PC-3 (cell line): ENCODE measurements around the gene NCDN. TPM values are rescaled to one million over a fixed set of nuclear protein-coding genes. Genes with fewer than 3 reads are reported as not detected.

Experiments used
- ATAC-seq: fragments of 200-7000 bp; cut with Tn5 transposase; 2 replicates; pipeline ENCODE4 v1.9.1; 2020; ENCODE audit warnings: mild to moderate bottlenecking, moderate library complexity
- BruUV-seq: library from RNA; stranded (reverse); fragments of 400-500 nt; replicated peaks from 2 replicates; lab custom pipeline; 2021; lab: Mats Ljungman, UMichigan
- CTCF ChIA-PET: fragments of 300-600 bp; sonication (Branson Sonifier 250); formaldehyde crosslinking; loops from one replicate; lab custom pipeline; 2022; ENCODE audit warnings: antibody characterized with exemption; lab: Charles Lee
- POLR2A ChIA-PET: fragments of 300-600 bp; sonication (Branson Sonifier 250); formaldehyde crosslinking; loops from one replicate; lab custom pipeline; 2022; ENCODE audit warnings: antibody characterized with exemption; ENCODE audit not compliant: unreplicated experiment; lab: Charles Lee
- DNase-seq: peaks from one replicate; pipeline ENCODE4 v3.0.0-alpha.2; 2015
- H2AFZ ChIP-seq: fragments of 300-600 bp; sonication (generic); 2 replicates; pipeline ENCODE4 v1.6.0; 2016; ENCODE audit warnings: antibody characterized with exemption, low read length
- H3F3A ChIP-seq: fragments of 300-600 bp; sonication (generic); one replicate; pipeline ENCODE4 v1.6.0; 2017; ENCODE audit warnings: antibody characterized with exemption, low read length, control low read depth, mild to moderate bottlenecking; ENCODE audit not compliant: unreplicated experiment
- H3K27ac ChIP-seq: fragments of 300-600 bp; sonication (generic); 2 replicates; pipeline ENCODE4 v1.5.1; 2016; ENCODE audit warnings: mild to moderate bottlenecking, low read length
- H3K27me3 ChIP-seq: fragments of 300-600 bp; sonication (generic); 2 replicates; pipeline ENCODE4 v1.6.1; 2016; ENCODE audit warnings: low read length, mixed read lengths
- H3K36me3 ChIP-seq: fragments of 300-600 bp; sonication (generic); 2 replicates; pipeline ENCODE4 v1.6.1; 2016; ENCODE audit warnings: low read depth, mixed run types, low read length, mixed read lengths
- H3K4me1 ChIP-seq: fragments of 300-600 bp; sonication (generic); 2 replicates; pipeline ENCODE4 v1.5.1; 2016; ENCODE audit warnings: low read length; ENCODE audit not compliant: insufficient read depth
- H3K4me2 ChIP-seq: fragments of 300-600 bp; sonication (generic); 2 replicates; pipeline ENCODE4 v1.6.0; 2016; ENCODE audit warnings: low read length
- H3K4me3 ChIP-seq: fragments of 300-600 bp; sonication (generic); 2 replicates; pipeline ENCODE4 v1.5.1; 2016; ENCODE audit warnings: mild to moderate bottlenecking, low read length, mixed read lengths
- H3K79me2 ChIP-seq: fragments of 300-600 bp; sonication (generic); 2 replicates; pipeline ENCODE4 v1.6.1; 2017; ENCODE audit warnings: low read length, mixed read lengths
- H3K9ac ChIP-seq: fragments of 300-600 bp; sonication (generic); 2 replicates; pipeline ENCODE4 v1.6.0; 2016; ENCODE audit warnings: mild to moderate bottlenecking, low read length
- H3K9me2 ChIP-seq: fragments of 300-600 bp; sonication (generic); replicated peaks from 2 replicates; pipeline ENCODE4 v1.6.1; 2016; ENCODE audit warnings: mixed run types, low read length, mixed read lengths
- H3K9me3 ChIP-seq: fragments of 300-600 bp; sonication (generic); 2 replicates; pipeline ENCODE4 v1.6.1; 2016; ENCODE audit warnings: low read length, mixed read lengths
- H4K20me1 ChIP-seq: fragments of 300-600 bp; sonication (generic); 2 replicates; pipeline ENCODE4 v1.6.1; 2016; ENCODE audit warnings: low read length, mixed read lengths
- CTCF ChIP-seq: fragments of 300-600 bp; sonication (generic); conservative IDR thresholded peaks from 2 replicates; pipeline ENCODE4 v1.5.1; 2017; ENCODE audit warnings: antibody characterized with exemption, low read depth, mild to moderate bottlenecking, low read length
- EZH2 ChIP-seq: fragments of 300-600 bp; sonication (generic); IDR thresholded peaks from one replicate; pipeline ENCODE4 v1.6.1; 2017; ENCODE audit warnings: antibody characterized with exemption, mild to moderate bottlenecking, low read length; ENCODE audit not compliant: unreplicated experiment
- EZH2phosphoT487 ChIP-seq: fragments of 300-600 bp; sonication (generic); IDR thresholded peaks from 2 replicates; pipeline ENCODE4 v1.6.1; 2018; ENCODE audit warnings: mild to moderate bottlenecking, antibody characterized with exemption, low read length, borderline replicate concordance
- intact Hi-C: fragments of 100-400 bp; cut with micrococcal nuclease; formaldehyde crosslinking; loops from 2 replicates; pipeline ENCODE4 v1.9.0; 2023
- total RNA-seq: library from RNA; depleted of rRNA; stranded (reverse); fragments of >200 nt; gene quantifications from 2 replicates; pipeline ENCODE4 v1.2.3, GENCODE V29; 2014

Gene NCDN
- total RNA-seq, 1 experiment from 2014 or later = 25.2 TPM

- Histone ChIP-seq H3K9me3 (no peaks in the 10 kb centered on the region), H3K27me3 (no peaks in the 10 kb centered on the region), H3K4me2 (no peak overlapping the region), H3K27ac (no peak overlapping the region), H3K9me2 (no peaks in the 10 kb centered on the region), H4K20me1 (peaks cover 15% of the 10 kb centered on the region; the same call in 1 of the 2 replicates), H3K36me3 (no peaks in the 10 kb centered on the region), H3K4me3 (no peak overlapping the region), H3K4me1 (peaks cover 32% of the 10 kb centered on the region), H2AFZ (no peak overlapping the region), H3K9ac (no peak overlapping the region), H3K79me2 (peaks cover 16% of the 10 kb centered on the region; the same call in 1 of the 2 replicates), H3F3A (peaks cover 7% of the 10 kb centered on the region)
- intact Hi-C loops = loop anchor here (5.0 kb wide), 2 partner anchors 42 to 57 kb away; no protein-coding TSS in a partner anchor
- ChIA-PET CTCF (no interaction called here), POLR2A (no interaction called here)
- BruUV-seq = no TSS peak
- ATAC-seq (no peak), DNase-seq (no peak)
- TF ChIP-seq EZH2 = no peak
- TF ChIP-seq CTCF = no peak
- no peak for TF ChIP-seq EZH2phosphoT487
Observed at GRCh38 chr1:35509558-35509957, 48.0 kb upstream of the NCDN start.

DNA sequence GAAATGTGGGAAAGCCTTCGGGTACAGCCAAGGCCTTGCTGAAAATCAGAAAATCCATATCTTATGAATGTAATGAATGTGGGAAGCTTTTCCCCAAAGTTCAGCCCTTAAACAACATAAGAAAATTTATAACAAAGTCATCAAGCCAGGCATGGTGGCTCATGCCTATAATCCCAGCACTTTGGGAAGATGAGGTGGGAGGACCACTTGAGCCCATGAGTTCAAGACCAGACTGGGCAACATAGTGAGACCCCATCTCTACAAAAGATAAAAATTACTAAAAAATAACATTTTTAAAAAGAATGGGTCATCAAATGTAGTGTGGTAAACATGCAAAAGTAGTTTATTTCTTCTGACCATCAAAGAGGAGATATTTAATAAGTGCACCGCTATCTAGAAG is 46.3 kb upstream of the NCDN start:
- H3F3A ChIP-seq = peaks cover 7% of the 10 kb centered on the region
- no peak overlapping the region for H3K4me2 ChIP-seq
- ATAC-seq (no peak), DNase-seq (no peak)
- peaks cover 10% of the 10 kb centered on the region; the same call in 1 of the 2 replicates for H4K20me1 ChIP-seq
- H3K36me3 ChIP-seq = no peaks in the 10 kb centered on the region
- no peak for TF ChIP-seq CTCF
- TF ChIP-seq EZH2 = no peak
- TF ChIP-seq EZH2phosphoT487 = no peak
- H2AFZ ChIP-seq = no peak overlapping the region
- no peaks in the 10 kb centered on the region for H3K27me3 ChIP-seq
- no peaks in the 10 kb centered on the region for H3K9me2 ChIP-seq
- H3K9ac ChIP-seq = no peak overlapping the region
- intact Hi-C loops = no loop called here
- no TSS peak for BruUV-seq
- POLR2A ChIA-PET = no interaction called here
- no peak overlapping the region for H3K27ac ChIP-seq
- CTCF ChIA-PET = no interaction called here
- H3K4me1 ChIP-seq = peaks cover 25% of the 10 kb centered on the region
- no peak overlapping the region for H3K4me3 ChIP-seq
- H3K9me3 ChIP-seq = no peaks in the 10 kb centered on the region
- H3K79me2 ChIP-seq = peaks cover 28% of the 10 kb centered on the region

DNA sequence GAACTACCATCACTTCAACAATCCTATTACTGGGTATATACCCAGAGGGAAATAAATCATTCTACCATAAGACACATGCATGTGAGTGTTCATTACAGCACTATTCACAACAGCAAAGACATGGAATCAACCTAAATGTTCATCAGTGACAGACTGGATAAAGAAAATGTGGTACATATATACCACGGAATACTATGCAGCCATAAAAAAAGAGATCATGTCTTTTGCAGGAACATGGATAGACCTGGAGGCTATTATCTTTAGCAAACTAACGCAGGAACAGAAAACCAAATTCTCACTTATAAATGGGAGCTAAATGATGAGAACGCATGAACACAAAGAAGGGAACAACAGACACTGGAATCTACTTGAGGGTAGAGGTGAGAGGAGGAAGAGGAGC is 39.4 kb upstream of the NCDN start:
- H3K9me3 ChIP-seq = no peaks in the 10 kb centered on the region
- POLR2A ChIA-PET = no interaction called here
- H3K79me2 ChIP-seq = peaks cover 17% of the 10 kb centered on the region
- no peak overlapping the region for H2AFZ ChIP-seq
- no peaks in the 10 kb centered on the region for H3K9me2 ChIP-seq
- no peak overlapping the region for H3K4me3 ChIP-seq
- H4K20me1 ChIP-seq = no peaks in the 10 kb centered on the region
- TF ChIP-seq CTCF (no peak), EZH2 (no peak), EZH2phosphoT487 (no peak)
- no TSS peak for BruUV-seq
- peaks cover 4% of the 10 kb centered on the region for H3F3A ChIP-seq
- H3K27ac ChIP-seq = no peak overlapping the region
- H3K4me1 ChIP-seq = peaks cover 11% of the 10 kb centered on the region
- no peak overlapping the region for H3K9ac ChIP-seq
- no peaks in the 10 kb centered on the region for H3K36me3 ChIP-seq
- CTCF ChIA-PET = no interaction called here
- no peaks in the 10 kb centered on the region for H3K27me3 ChIP-seq
- intact Hi-C loops = no loop called here
- H3K4me2 ChIP-seq = no peak overlapping the region
- no peak for ATAC-seq
- no peak for DNase-seq
